Chondrocyte (in vitro differentiated cells): ENCODE data around the gene CT83. TPM values are rescaled to one million over a fixed set of nuclear protein-coding genes. Genes with fewer than 3 reads are reported as not detected.

Experiments used
- DNase-seq: peaks from one replicate; pipeline ENCODE4 v3.0.0; 2021; ENCODE audit warnings: mixed read lengths, low spot score
- H3K27ac Mint-ChIP-seq: one replicate; pipeline ENCODE4 v1.8.0; 2021; ENCODE audit warnings: mild to moderate bottlenecking, moderate library complexity, mixed read lengths; ENCODE audit not compliant: unreplicated experiment
- H3K27me3 Mint-ChIP-seq: 2 replicates; pipeline ENCODE4 v1.8.0; 2021; ENCODE audit warnings: low read depth, mixed read lengths
- H3K36me3 Mint-ChIP-seq: 2 replicates; pipeline ENCODE4 v1.8.0; 2021; ENCODE audit warnings: low read depth, mixed read lengths
- H3K4me1 Mint-ChIP-seq: 2 replicates; pipeline ENCODE4 v1.8.0; 2021; ENCODE audit warnings: low read depth, mild to moderate bottlenecking, mixed read lengths
- H3K4me3 Mint-ChIP-seq: one replicate; pipeline ENCODE4 v1.8.0; 2021; ENCODE audit warnings: mild to moderate bottlenecking, moderate library complexity, mixed read lengths; ENCODE audit not compliant: unreplicated experiment
- H3K9me3 Mint-ChIP-seq: 2 replicates; pipeline ENCODE4 v1.8.0; 2021; ENCODE audit warnings: low read depth, mixed read lengths
- CTCF ChIP-seq: fragments of 200-600 bp; sonication (generic); IDR thresholded peaks from 2 replicates; pipeline ENCODE4 v1.5.0; 2021; ENCODE audit warnings: antibody characterized with exemption, mild to moderate bottlenecking, moderate library complexity
- total RNA-seq: library from RNA; stranded (reverse); gene quantifications from 3 replicates; pipeline ENCODE4 v1.2.1, GENCODE V29; 2021

The CT83 gene
- total RNA-seq, 1 donor from 2014 or later, result not detected

GRCh38 chrX:116417214-116417613 lies 45.6 kb downstream of the CT83 start:
- Mint-ChIP-seq H3K4me1 (no peaks in the 10 kb centered on the region), H3K4me3 (no peak overlapping the region), H3K27ac (no peak overlapping the region), H3K36me3 (no peaks in the 10 kb centered on the region), H3K27me3 (no peaks in the 10 kb centered on the region), H3K9me3 (no peaks in the 10 kb centered on the region)
- DNase-seq, result no peak
- no peak for TF ChIP-seq CTCF

GRCh38 chrX:116413273-116413672 lies 49.5 kb downstream of the CT83 start:
- H3K36me3 Mint-ChIP-seq, result no peaks in the 10 kb centered on the region
- no peak overlapping the region for H3K27ac Mint-ChIP-seq
- no peak for TF ChIP-seq CTCF
- DNase-seq, result no peak
- H3K9me3 Mint-ChIP-seq, result peaks cover 4% of the 10 kb centered on the region
- peaks cover 1% of the 10 kb centered on the region for H3K27me3 Mint-ChIP-seq
- no peak overlapping the region for H3K4me3 Mint-ChIP-seq
- no peaks in the 10 kb centered on the region for H3K4me1 Mint-ChIP-seq

Other genes starting within 250 kb of the CT83 start
- gene SLC6A14, start 26.4 kb downstream of the CT83 start, total RNA-seq, result not detected in 3 replicates